Cardiac septum (tissue), 1 donor: Measurements from ENCODE around the gene DROSHA. TPM values are rescaled to one million over a fixed set of nuclear protein-coding genes. Genes with fewer than 3 reads are reported as not detected.
"Not testable (repeated sequence)": the region's sequence is repeated elsewhere in the genome, so short reads cannot be mapped to it uniquely, and the experiment has no call there.

Experiments
- DNase-seq: peaks from one replicate; pipeline ENCODE4 v3.0.0-alpha.2; 2020; ENCODE audit warnings: low spot score
- intact Hi-C: fragments of 100-400 bp; cut with DNase I; formaldehyde crosslinking; loops from one replicate; pipeline ENCODE4 v1.14.0; 2022
- total RNA-seq: library from RNA; stranded (reverse); fragmentation: NEBNext Ultra II Directional; extraction: Animal tissue kit (Norgen Biotek cat#: 25700); gene quantifications from one replicate; pipeline ENCODE4 v1.2.1, GENCODE V29; 2021
- donor health status: DM: no; HTN: no; CAD: no.

Gene DROSHA
- total RNA-seq, 1 donor from 2014 or later: 34.1 TPM

DNA sequence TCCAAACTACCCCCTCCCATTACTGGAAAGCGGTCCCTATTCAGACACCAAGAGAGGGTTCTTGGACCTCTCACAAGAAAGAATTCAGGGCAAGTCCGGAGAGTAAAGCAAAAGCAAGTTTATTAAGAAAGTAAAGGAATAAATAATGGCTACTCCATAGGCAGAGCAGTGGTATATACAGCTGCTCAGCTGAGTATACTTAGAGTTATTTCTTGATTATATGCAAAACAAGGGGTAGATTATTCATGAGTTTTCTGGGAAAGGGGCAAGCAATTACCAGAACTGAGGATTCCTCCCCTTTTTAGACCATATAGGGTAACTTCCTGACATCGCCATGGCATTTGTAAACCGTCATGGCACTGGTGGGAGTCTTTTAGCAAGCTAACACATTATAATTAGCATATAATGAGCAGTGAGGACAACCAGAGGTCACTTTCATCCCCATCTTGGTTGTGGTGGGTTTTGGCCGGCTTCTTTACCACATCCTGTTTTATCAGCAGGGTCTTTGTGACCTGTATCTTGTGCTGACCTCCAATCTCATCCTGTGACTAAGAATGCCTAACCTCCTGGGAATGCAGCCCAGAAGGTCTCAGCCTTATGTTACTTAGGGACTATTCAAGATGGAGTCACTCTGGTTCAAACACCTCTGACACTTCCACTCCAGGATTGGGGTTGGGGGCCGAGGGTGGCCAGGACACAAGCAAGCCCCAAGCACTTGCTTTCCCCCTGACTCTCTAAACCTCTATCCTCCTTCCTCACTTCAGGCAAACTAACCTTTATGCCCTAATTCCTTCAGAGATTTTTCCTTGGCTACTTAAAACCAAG lies 170.0 kb downstream of the DROSHA start:
- DNase-seq, intact Hi-C loops: not testable (repeated sequence)

DNA sequence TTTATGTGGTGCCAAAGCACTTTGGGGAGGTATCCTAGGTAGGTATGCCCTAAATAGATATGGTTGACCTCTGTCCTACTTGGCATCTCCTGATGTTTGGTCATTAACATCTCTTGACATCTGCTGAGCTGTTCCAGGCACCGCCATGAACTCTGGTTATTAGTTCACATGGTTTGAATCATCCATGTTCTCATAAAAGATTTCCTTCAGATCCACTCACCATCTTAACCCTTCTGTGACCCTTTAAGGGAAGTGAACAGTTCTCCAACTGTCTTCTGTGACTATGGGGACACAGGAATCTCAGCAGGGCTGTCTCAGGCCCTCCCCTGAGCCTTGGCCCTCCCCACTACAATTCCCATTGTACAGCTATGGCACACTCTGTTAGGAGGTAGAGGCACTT lies 170.7 kb downstream of the DROSHA start:
- intact Hi-C loops: no loop called here
- DNase-seq: no peak

DNA sequence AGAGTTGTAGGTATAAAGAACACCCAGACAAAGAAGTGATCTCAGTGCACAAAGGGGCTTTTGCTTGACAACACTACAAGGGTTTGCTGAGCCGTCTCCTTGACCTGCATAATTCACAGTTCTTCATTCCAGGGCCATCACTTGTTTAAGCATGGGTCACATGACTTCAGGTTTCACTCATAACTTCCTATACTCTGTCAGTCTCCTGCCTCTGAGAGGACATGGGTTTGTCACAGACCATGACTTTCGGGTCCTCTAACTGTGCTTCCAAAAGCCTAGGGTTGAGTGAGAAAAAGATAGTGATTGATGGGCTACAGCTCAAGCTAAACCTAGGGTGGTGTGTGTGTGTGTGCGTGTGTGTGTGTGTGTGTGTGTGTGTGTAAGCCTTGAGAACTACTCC lies 172.1 kb downstream of the DROSHA start:
- intact Hi-C loops: no loop called here
- no peak for DNase-seq

- DNase-seq: no peak
- intact Hi-C loops: no loop called here
Measured at GRCh38 chr5:31357038-31357437, 174.9 kb downstream of the DROSHA start.

DNA sequence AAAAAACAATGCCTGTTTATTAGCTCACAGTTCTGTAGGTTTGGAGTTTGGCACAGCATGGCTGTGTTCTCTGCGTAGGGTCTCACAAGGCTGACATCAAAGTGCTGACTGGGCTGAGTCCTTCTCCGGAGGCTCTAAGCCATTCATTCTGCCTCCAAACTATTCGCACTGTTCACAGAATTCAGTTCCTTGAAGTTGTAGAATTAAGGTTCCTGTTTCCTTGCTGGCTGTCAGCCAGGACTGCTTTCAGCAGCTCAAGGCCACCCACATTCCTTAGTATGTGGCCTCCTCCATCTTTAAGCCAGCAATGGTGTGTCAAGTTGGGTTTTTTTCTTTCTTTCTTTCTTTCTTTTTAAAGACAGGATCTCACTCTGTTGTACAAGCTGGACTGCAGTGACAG lies 176.6 kb downstream of the DROSHA start:
- intact Hi-C loops: no loop called here

More for the DNA sequence above, 176.6 kb downstream of the DROSHA start:
- DNase-seq: no peak

Other genes with a start within 250 kb of the DROSHA start
- 24.2 TPM for gene C5orf22, start 208 bp upstream of the DROSHA start, total RNA-seq
- gene PDZD2, start 107.0 kb upstream of the DROSHA start, total RNA-seq: 67.1 TPM